B cell (primary cell): ENCODE measurements around the gene TAS1R1. TPM values are rescaled to one million over a fixed set of nuclear protein-coding genes. Genes with fewer than 3 reads are reported as not detected.

Experiments used
- ATAC-seq: fragments of 200-7000 bp; cut with Tn5 transposase; one replicate; pipeline ENCODE4 v1.10.0; 2021; ENCODE audit warnings: low read depth, mild to moderate bottlenecking, moderate number of reproducible peaks, moderate library complexity
- CTCF ChIA-PET: fragments of 350-600 bp; sonication (Branson Sonifier 250); formaldehyde crosslinking; loops from one replicate; lab custom pipeline; 2021; ENCODE audit warnings: antibody characterized with exemption, inconsistent platforms; lab: Charles Lee
- POLR2A ChIA-PET: fragments of 350-600 bp; sonication (Branson Sonifier 250); formaldehyde crosslinking; loops from one replicate; lab custom pipeline; 2021; ENCODE audit warnings: antibody characterized with exemption; lab: Charles Lee
- DNase-seq: peaks from one replicate; pipeline ENCODE4 v3.0.0; 2013
- H2AFZ ChIP-seq: 2 replicates; pipeline ENCODE4 v1.6.1; 2012; ENCODE audit warnings: mild to moderate bottlenecking, low read depth, low read length; ENCODE audit not compliant: insufficient read depth, poor library complexity, severe bottlenecking
- H3K27ac ChIP-seq, 2 donors: 1 replicate in 1 of 2; 2 replicates in 1 of 2; pipeline ENCODE4 v1.5.1; 2012 to 2013; ENCODE audit warnings: low read length in 2 of 2, mild to moderate bottlenecking in 2 of 2, moderate library complexity in 1 of 2
- H3K27me3 ChIP-seq, 4 experiments: fragments of 200-600 bp in 1 of 4; sonication (generic) in 1 of 4; replicated peaks in 1 of 4; 1 replicate in 2 of 4; 2 replicates in 2 of 4; pipeline versions ENCODE4 v1.6.1 to v1.7.0; 2013 to 2016; ENCODE audit warnings: low read length in 3 of 4, mild to moderate bottlenecking in 2 of 4, mixed read lengths in 1 of 4, moderate library complexity in 1 of 4; ENCODE audit not compliant: insufficient read depth in 4 of 4, control insufficient read depth in 3 of 4; ENCODE audit errors: control extremely low read depth in 1 of 4
- H3K36me3 ChIP-seq, 2 experiments: replicated peaks in 1 of 2; 1 replicate in 1 of 2; 2 replicates in 1 of 2; pipeline versions ENCODE4 v1.6.1 to v1.7.1; 2013; ENCODE audit warnings: low read length in 1 of 2; ENCODE audit not compliant: insufficient read depth in 2 of 2, control insufficient read depth in 1 of 2; ENCODE audit errors: control extremely low read depth in 1 of 2, extremely low read depth in 1 of 2
- H3K4me1 ChIP-seq, 2 donors: fragments of 200-600 bp in 1 of 2; sonication (generic) in 1 of 2; 1 replicate in 1 of 2; 2 replicates in 1 of 2; pipeline versions ENCODE4 v1.5.1 to v1.6.1; 2013 to 2017; ENCODE audit warnings: low read length in 2 of 2; ENCODE audit not compliant: control insufficient read depth in 2 of 2, insufficient read depth in 2 of 2
- H3K4me2 ChIP-seq: replicated peaks from 2 replicates; pipeline ENCODE3; 2012; ENCODE audit warnings: mild to moderate bottlenecking, low read depth, low read length; ENCODE audit not compliant: poor library complexity, severe bottlenecking
- H3K4me3 ChIP-seq, 5 experiments: fragments of 200-600 bp in 1 of 5; sonication (generic) in 1 of 5; 1 replicate in 3 of 5; 2 replicates in 2 of 5; pipeline versions ENCODE4 v1.5.1 to v1.7.0; 2011 to 2016; ENCODE audit warnings: low read length in 4 of 5, mild to moderate bottlenecking in 4 of 5, low read depth in 2 of 5, control low read depth in 1 of 5, moderate library complexity in 1 of 5; ENCODE audit not compliant: insufficient read depth in 1 of 5; ENCODE audit errors: control extremely low read depth in 1 of 5, extremely low read depth in 1 of 5
- H3K79me2 ChIP-seq: fragments of 200-600 bp; sonication (generic); one replicate; pipeline ENCODE4 v1.6.0; 2016; ENCODE audit warnings: low read length; ENCODE audit not compliant: control insufficient read depth, insufficient read depth
- H3K9ac ChIP-seq: fragments of 200-600 bp; sonication (generic); 2 replicates; pipeline ENCODE4 v1.6.1; 2017; ENCODE audit warnings: mild to moderate bottlenecking, low read length, moderate library complexity
- H3K9me3 ChIP-seq, 3 donors: one replicate each; pipeline versions ENCODE4 v1.6.1 to v1.7.1; 2013; ENCODE audit warnings: low read length in 2 of 3; ENCODE audit not compliant: control insufficient read depth in 2 of 3, insufficient read depth in 1 of 3; ENCODE audit errors: control extremely low read depth in 1 of 3
- H4K20me1 ChIP-seq: 2 replicates; pipeline ENCODE4 v1.6.0; 2012; ENCODE audit warnings: mild to moderate bottlenecking, low read length; ENCODE audit not compliant: insufficient read depth, control insufficient read depth, poor library complexity, severe bottlenecking
- H3K27ac Mint-ChIP-seq: one replicate; pipeline ENCODE4 v1.8.0; 2021; ENCODE audit warnings: mixed read lengths
- H3K27me3 Mint-ChIP-seq: one replicate; pipeline ENCODE4 v1.8.0; 2021; ENCODE audit warnings: mixed read lengths
- H3K4me1 Mint-ChIP-seq: one replicate; pipeline ENCODE4 v1.8.0; 2021; ENCODE audit warnings: mixed read lengths
- H3K4me3 Mint-ChIP-seq: one replicate; pipeline ENCODE4 v1.8.0; 2021; ENCODE audit warnings: mixed read lengths
- H3K9me3 Mint-ChIP-seq: one replicate; pipeline ENCODE4 v1.8.0; 2022; ENCODE audit warnings: mixed read lengths; ENCODE audit not compliant: insufficient read depth
- EZH2 ChIP-seq: IDR thresholded peaks from 2 replicates; pipeline ENCODE4 v1.6.1; 2012; ENCODE audit warnings: borderline replicate concordance, low read depth, mild to moderate bottlenecking, moderate library complexity, low read length; ENCODE audit not compliant: insufficient read depth, poor library complexity, severe bottlenecking
- WGBS: methylation state at CpG from one replicate; pipeline ENCODE4 v1.1.5; 2013; ENCODE audit warnings: missing lambda C conversion rate; ENCODE audit not compliant: insufficient coverage; 5-methylcytosine and 5-hydroxymethylcytosine counted together
- intact Hi-C: fragments of 100-400 bp; cut with micrococcal nuclease; formaldehyde crosslinking; loops from one replicate; pipeline ENCODE4 v1.10.0; 2022
- polyA plus RNA-seq: library from polyadenylated mRNA; depleted of rRNA; stranded (reverse); fragments of >200 nt; gene quantifications from 2 replicates; pipeline ENCODE4 v1.2.3, GENCODE V29; 2012
- total RNA-seq, 2 donors: library from RNA; stranded (reverse); fragments of 120-200 nt in 1 of 2; gene quantifications; 1 replicate in 1 of 2; 2 replicates in 1 of 2; pipeline versions ENCODE4 v1.2.3 to v1.2.4, GENCODE V29; 2013 to 2022
- TF ChIP-seq, protein P1 (sequence below): fragments of 200-600 bp; IDR thresholded peaks from one replicate; pipeline ENCODE4 v1.8.0; 2022; ENCODE audit warnings: antibody characterized with exemption, mild to moderate bottlenecking

Gene TAS1R1
- total and polyA plus RNA-seq, 2 donors (not counting 1 experiment from before 2014, with no cell fraction given), result 0.09 TPM; not detected in 1

DNA sequence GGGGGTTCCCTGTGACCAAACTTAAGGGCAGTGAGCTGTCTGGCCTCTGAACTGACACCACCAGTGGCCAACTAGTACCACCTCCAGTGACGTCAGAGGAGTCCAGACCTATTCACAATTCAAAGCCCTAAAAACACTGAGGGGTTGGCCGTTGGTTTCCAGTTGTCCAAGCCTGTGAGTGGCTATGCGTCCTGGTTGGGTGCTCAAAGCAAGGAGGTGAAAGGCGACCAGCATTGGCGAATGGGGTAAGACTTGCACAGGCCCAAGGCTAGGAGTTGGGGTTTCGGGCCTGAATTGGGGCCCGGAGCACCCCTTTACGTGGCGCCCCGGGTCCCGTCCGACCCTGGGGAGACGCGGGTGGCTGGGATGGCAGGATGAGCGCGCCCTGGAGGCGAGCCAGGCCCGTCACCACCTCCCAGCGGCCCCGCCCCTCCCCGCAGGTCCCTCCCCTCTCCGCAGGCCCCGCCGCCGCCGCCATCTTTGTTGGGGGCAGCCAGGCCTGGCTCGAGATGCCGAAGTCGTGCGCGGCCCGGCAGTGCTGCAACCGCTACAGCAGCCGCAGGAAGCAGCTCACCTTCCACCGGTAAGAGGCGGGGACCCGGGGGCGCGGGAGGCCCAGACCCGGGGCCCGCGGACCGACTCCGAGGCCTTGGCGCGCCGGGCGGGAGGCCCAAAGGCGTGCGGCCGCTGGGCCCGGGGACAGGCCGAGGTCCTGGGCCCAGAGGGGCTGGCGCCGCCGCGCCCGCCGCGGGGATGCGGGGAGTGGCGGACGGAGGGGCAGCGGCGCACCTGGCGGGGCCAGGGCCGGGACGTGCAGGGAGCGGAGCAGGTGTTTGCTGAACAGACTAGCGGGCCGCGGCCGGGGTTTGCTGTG is 69.8 kb downstream of the TAS1R1 start, which contains the start of gene THAP3:
THAP3 (plus strand) TSS at position 159 of the 874 bp plus-strand sequence; CDS start at position 510, 351 bp downstream.
- H2AFZ ChIP-seq, result peak within 1 kb of the TSS; percentile 78

More for the DNA sequence above, 69.8 kb downstream of the TAS1R1 start, which contains the start of gene THAP3:
- Mint-ChIP-seq H3K27ac (peak within 1 kb of the TSS; percentile 81), H3K4me3 (peak within 1 kb of the TSS; percentile 93), H3K4me1 (peaks cover 31% of the 10 kb centered on the region), H3K27me3 (no peaks in the 10 kb centered on the region), H3K9me3 (no peaks in the 10 kb centered on the region)
- H3K9ac ChIP-seq, result peak within 1 kb of the TSS; percentile 72
- TF ChIP-seq EZH2, result no peak
- TF ChIP-seq, protein P1, sequence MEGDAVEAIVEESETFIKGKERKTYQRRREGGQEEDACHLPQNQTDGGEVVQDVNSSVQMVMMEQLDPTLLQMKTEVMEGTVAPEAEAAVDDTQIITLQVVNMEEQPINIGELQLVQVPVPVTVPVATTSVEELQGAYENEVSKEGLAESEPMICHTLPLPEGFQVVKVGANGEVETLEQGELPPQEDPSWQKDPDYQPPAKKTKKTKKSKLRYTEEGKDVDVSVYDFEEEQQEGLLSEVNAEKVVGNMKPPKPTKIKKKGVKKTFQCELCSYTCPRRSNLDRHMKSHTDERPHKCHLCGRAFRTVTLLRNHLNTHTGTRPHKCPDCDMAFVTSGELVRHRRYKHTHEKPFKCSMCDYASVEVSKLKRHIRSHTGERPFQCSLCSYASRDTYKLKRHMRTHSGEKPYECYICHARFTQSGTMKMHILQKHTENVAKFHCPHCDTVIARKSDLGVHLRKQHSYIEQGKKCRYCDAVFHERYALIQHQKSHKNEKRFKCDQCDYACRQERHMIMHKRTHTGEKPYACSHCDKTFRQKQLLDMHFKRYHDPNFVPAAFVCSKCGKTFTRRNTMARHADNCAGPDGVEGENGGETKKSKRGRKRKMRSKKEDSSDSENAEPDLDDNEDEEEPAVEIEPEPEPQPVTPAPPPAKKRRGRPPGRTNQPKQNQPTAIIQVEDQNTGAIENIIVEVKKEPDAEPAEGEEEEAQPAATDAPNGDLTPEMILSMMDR, result peak; percentile 57
- no peaks in the 10 kb centered on the region for H3K9me3 ChIP-seq
- no peaks in the 10 kb centered on the region for H3K27me3 ChIP-seq
- H3K27ac ChIP-seq, result peak within 1 kb of the TSS in 1 of 2 donors; percentile 27
- peak; percentile 98 for ATAC-seq
- peaks cover 13 to 32% of the 10 kb centered on the region in 2 donors for H3K4me1 ChIP-seq
- H3K36me3 ChIP-seq, result peaks cover 3 to 26% of the 10 kb centered on the region in 2 experiments
- peaks cover 38% of the 10 kb centered on the region for H4K20me1 ChIP-seq
- DNase-seq, result peak; percentile 92
- H3K4me3 ChIP-seq, result peak within 1 kb of the TSS; percentile 61 to 80 (median 62)
- CTCF ChIA-PET, result interaction anchor here (0.6 to 2.5 kb wide), 4 partner anchors 21 to 67 kb away, joined by 3 to 16 read pairs (median 4); partner anchors contain the start of gene KLHL21
- POLR2A ChIA-PET, result interaction anchor here (0.7 to 1.6 kb wide), 3 partner anchors 11 to 40 kb away, joined by 3 to 8 read pairs (median 4); partner anchors contain the start of gene PHF13
- peak within 1 kb of the TSS; percentile 84 for H3K4me2 ChIP-seq
- 2% methylated on average over 72 of the region's 73 CpGs for WGBS
- peaks cover 46% of the 10 kb centered on the region for H3K79me2 ChIP-seq
- intact Hi-C loops, result loop anchor here (1.0 to 5.0 kb wide), 6 partner anchors 12 to 426 kb away; partner anchors contain the start of genes DNAJC11, KLHL21, NOL9 and PHF13
